ENCODE results near the gene PLIN1. TPM values are rescaled to one million over a fixed set of nuclear protein-coding genes. Genes with fewer than 3 reads are reported as not detected.

Gene PLIN1
- total and polyA plus RNA-seq, 2 experiments from 2014 or later, result 0.21 to 0.90 TPM

DNA sequence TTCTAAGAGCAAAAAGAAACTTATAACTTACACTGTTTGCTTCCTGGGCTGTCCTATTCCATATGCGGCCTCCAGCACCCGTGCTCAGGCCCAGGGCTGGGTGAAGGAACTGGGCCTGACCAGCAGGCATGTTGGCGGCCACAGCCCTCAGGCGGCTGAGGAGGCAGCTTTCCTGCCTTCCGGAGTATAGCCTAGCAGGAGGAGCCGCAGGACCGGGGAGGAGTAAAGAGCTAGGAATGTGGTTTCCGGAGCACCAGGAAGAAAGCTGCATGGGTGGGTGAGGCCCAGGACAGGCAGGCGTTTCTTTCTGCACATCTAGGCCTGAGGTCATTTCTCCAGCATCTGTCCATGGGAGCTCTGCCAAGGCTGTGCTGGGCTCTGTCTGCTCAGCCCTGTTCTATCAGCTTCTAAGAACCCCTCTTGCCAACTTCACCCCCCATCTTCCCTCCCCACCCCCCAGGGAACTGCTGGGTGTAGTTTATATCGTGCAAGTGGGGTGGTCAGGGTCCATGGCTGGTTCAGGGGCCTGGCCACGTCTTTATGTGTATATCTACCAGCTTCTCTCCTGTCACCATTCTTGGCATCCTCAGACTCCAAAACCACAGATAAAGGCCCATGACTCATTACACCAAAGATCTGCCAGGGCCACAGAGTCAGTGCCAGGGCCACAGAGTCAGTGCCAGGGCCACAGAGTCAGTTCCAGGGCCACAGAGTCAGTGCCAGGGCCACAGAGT is 16.1 kb downstream of the PLIN1 start (continued):
- no peak for TF ChIP-seq ZNF462 (CRISPR knock-in tag; IDR thresholded peaks at IDR 0.05)
- TF ChIP-seq ZNF114 (CRISPR knock-in tag; IDR thresholded peaks at IDR 0.05), result no peak
- TF ChIP-seq NANOG (IDR thresholded peaks at IDR 0.05; ENCODE audit: borderline replicate concordance), result no peak
- TF ChIP-seq JUNB (IDR thresholded peaks at IDR 0.05; ENCODE audit: unreplicated experiment), result no peak
- TF ChIP-seq, protein P1, sequence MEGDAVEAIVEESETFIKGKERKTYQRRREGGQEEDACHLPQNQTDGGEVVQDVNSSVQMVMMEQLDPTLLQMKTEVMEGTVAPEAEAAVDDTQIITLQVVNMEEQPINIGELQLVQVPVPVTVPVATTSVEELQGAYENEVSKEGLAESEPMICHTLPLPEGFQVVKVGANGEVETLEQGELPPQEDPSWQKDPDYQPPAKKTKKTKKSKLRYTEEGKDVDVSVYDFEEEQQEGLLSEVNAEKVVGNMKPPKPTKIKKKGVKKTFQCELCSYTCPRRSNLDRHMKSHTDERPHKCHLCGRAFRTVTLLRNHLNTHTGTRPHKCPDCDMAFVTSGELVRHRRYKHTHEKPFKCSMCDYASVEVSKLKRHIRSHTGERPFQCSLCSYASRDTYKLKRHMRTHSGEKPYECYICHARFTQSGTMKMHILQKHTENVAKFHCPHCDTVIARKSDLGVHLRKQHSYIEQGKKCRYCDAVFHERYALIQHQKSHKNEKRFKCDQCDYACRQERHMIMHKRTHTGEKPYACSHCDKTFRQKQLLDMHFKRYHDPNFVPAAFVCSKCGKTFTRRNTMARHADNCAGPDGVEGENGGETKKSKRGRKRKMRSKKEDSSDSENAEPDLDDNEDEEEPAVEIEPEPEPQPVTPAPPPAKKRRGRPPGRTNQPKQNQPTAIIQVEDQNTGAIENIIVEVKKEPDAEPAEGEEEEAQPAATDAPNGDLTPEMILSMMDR (conservative IDR thresholded peaks at IDR 0.05; ENCODE audit: low read depth in 2 of 2), result no peak
- TF ChIP-seq POLR2AphosphoS5 (IDR thresholded peaks at IDR 0.05; ENCODE audit: low read depth), result no peak
- TF ChIP-seq ETS1 (IDR thresholded peaks at IDR 0.05), result no peak

Data from GM23338 (cell line).